Measurements from ENCODE around the gene SLC44A1.

Gene SLC44A1

GRCh38 chr9:105485131-105485530 lies 240.7 kb downstream of the SLC44A1 start:
- Mint-ChIP-seq H3K4me3 (no peak overlapping the region), H3K36me3 (no peaks in the 10 kb centered on the region), H3K4me1 (no peaks in the 10 kb centered on the region), H3K27ac (no peak overlapping the region), H3K9me3 (no peaks in the 10 kb centered on the region), H3K27me3 (peaks cover 3% of the 10 kb centered on the region)
